SK-N-SH (cell line): ENCODE data around the gene NRG3. TPM values are rescaled to one million over a fixed set of nuclear protein-coding genes. Genes with fewer than 3 reads are reported as not detected.

Source experiments
- CTCF ChIA-PET: fragments of 300-600, 350-600 bp; formaldehyde crosslinking; extraction: SDS; loops from one replicate; lab custom pipeline; 2021; lab: Yijun Ruan, JAX
- POLR2A ChIA-PET: fragments of 350-600 bp; sonication (Branson Sonifier 250); formaldehyde crosslinking; extraction: SDS; loops from one replicate; lab custom pipeline; 2020; ENCODE audit warnings: antibody characterized with exemption, inconsistent platforms; lab: Yijun Ruan, JAX
- DNase-seq: peaks from one replicate; pipeline ENCODE4 v3.0.0; 2012
- H2AFZ ChIP-seq: fragments of 200-600 bp; sonication (generic); 2 replicates; pipeline ENCODE4 v1.8.1; 2016; ENCODE audit warnings: antibody characterized with exemption, mild to moderate bottlenecking, low read depth
- H3F3A ChIP-seq: fragments of 200-600 bp; sonication (generic); replicated peaks from 2 replicates; pipeline ENCODE3; 2016; ENCODE audit warnings: antibody characterized with exemption, mild to moderate bottlenecking; ENCODE audit not compliant: insufficient read depth
- H3K27ac ChIP-seq, 2 experiments: fragments of 200-500 bp in 1 of 2; fragments of 200-600 bp in 1 of 2; sonication (Bioruptor generic) in 1 of 2; sonication (generic), shearing (Covaris generic) in 1 of 2; 2 replicates each; pipeline versions ENCODE4 v1.5.1 to v1.6.1; 2014 to 2016; ENCODE audit warnings: low read depth in 2 of 2, inconsistent platforms in 1 of 2, low read length in 1 of 2, mild to moderate bottlenecking in 1 of 2, mixed read lengths in 1 of 2
- H3K27me3 ChIP-seq: fragments of 200-600 bp; sonication (generic), shearing (Covaris generic); 2 replicates; pipeline ENCODE4 v1.6.1; 2016; ENCODE audit warnings: mixed run types; ENCODE audit not compliant: insufficient read depth
- H3K36me3 ChIP-seq, 2 experiments: fragments of 200-500 bp in 1 of 2; fragments of 200-600 bp in 1 of 2; sonication (Bioruptor generic) in 1 of 2; sonication (generic) in 1 of 2; replicated peaks in 1 of 2; 2 replicates each; pipeline versions ENCODE3 to v1.5.1; 2014 to 2016; ENCODE audit warnings: low read length in 1 of 2, mild to moderate bottlenecking in 1 of 2; ENCODE audit not compliant: insufficient read depth in 2 of 2, control insufficient read depth in 1 of 2
- H3K4me1 ChIP-seq, 2 experiments: fragments of 200-500 bp in 1 of 2; fragments of 200-600 bp in 1 of 2; sonication (Bioruptor generic) in 1 of 2; sonication (generic), shearing (Covaris generic) in 1 of 2; 2 replicates each; pipeline versions ENCODE4 v1.5.1 to v1.6.1; 2014 to 2016; ENCODE audit warnings: low read depth in 1 of 2, low read length in 1 of 2, mixed run types in 1 of 2; ENCODE audit not compliant: insufficient read depth in 2 of 2, control insufficient read depth in 1 of 2
- H3K4me2 ChIP-seq: fragments of 200-600 bp; sonication (generic), shearing (Covaris generic); 2 replicates; pipeline ENCODE4 v1.6.1; 2017; ENCODE audit warnings: mixed run types
- H3K4me3 ChIP-seq, 2 experiments: fragments of 200-500 bp in 1 of 2; fragments of 200-600 bp in 1 of 2; sonication (Bioruptor generic) in 1 of 2; sonication (generic), shearing (Covaris generic) in 1 of 2; 2 replicates each; pipeline versions ENCODE4 v1.5.1 to v1.8.1; 2014 to 2016; ENCODE audit warnings: low read depth in 2 of 2, inconsistent platforms in 1 of 2, low read length in 1 of 2, mild to moderate bottlenecking in 1 of 2, mixed read lengths in 1 of 2, moderate library complexity in 1 of 2
- H3K79me2 ChIP-seq: fragments of 200-600 bp; sonication (generic); 2 replicates; pipeline ENCODE4 v1.8.1; 2017; ENCODE audit warnings: mild to moderate bottlenecking; ENCODE audit not compliant: insufficient read depth
- H3K9ac ChIP-seq: fragments of 200-600 bp; sonication (generic); 2 replicates; pipeline ENCODE4 v1.6.1; 2017; ENCODE audit warnings: mixed run types
- H3K9me2 ChIP-seq: fragments of 200-600 bp; sonication (generic); 2 replicates; pipeline ENCODE4 v1.6.1; 2017; ENCODE audit warnings: mixed run types
- H3K9me3 ChIP-seq: fragments of 200-600 bp; sonication (generic); 2 replicates; pipeline ENCODE4 v1.6.1; 2017; ENCODE audit warnings: mixed run types, mild to moderate bottlenecking, moderate library complexity
- H4K20me1 ChIP-seq: fragments of 200-600 bp; sonication (generic); 2 replicates; pipeline ENCODE4 v1.6.1; 2017; ENCODE audit warnings: mild to moderate bottlenecking, mixed run types; ENCODE audit not compliant: insufficient read depth
- CHD2 ChIP-seq: fragments of 150-350 bp; IDR thresholded peaks from 2 replicates; pipeline ENCODE4 v1.6.1; 2018; ENCODE audit warnings: low read length; ENCODE audit not compliant: partially characterized antibody
- EZH2phosphoT487 ChIP-seq: fragments of 200-600 bp; sonication (generic); IDR thresholded peaks from 2 replicates; pipeline ENCODE4 v1.6.1; 2017; ENCODE audit warnings: low read depth, mixed run types, mild to moderate bottlenecking, antibody characterized with exemption, moderate library complexity, borderline replicate concordance
- FOXJ3 ChIP-seq: sonication (generic); formaldehyde crosslinking; IDR thresholded peaks from 2 replicates; pipeline ENCODE4 v1.5.1; 2020; ENCODE audit warnings: mild to moderate bottlenecking, missing genetic modification reagents
- FOXM1 ChIP-seq: IDR thresholded peaks from 2 replicates; pipeline ENCODE4 v1.4.0; 2012; ENCODE audit warnings: low read depth, mild to moderate bottlenecking
- GATA2 ChIP-seq: sonication (generic); formaldehyde crosslinking; IDR thresholded peaks from 2 replicates; pipeline ENCODE4 v1.5.0; 2020; ENCODE audit warnings: mild to moderate bottlenecking, missing genetic modification reagents
- POLR2AphosphoS5 ChIP-seq: IDR thresholded peaks from 2 replicates; pipeline ENCODE4 v1.6.1; 2012; ENCODE audit warnings: low read depth, low read length
- RCOR1 ChIP-seq: fragments of 150-350 bp; IDR thresholded peaks from 2 replicates; pipeline ENCODE4 v1.6.1; 2017; ENCODE audit warnings: antibody characterized with exemption, low read length
- TCF12 ChIP-seq: IDR thresholded peaks from 2 replicates; pipeline ENCODE4 v1.4.0; 2012
- YY1 ChIP-seq: IDR thresholded peaks from 2 replicates; pipeline ENCODE4 v1.4.0; 2012; ENCODE audit warnings: low read depth, mild to moderate bottlenecking
- ZBTB33 ChIP-seq: IDR thresholded peaks from 2 replicates; pipeline ENCODE4 v1.4.0; 2012; ENCODE audit warnings: low read depth, borderline replicate concordance
- WGBS: methylation state at CpG from one replicate; pipeline ENCODE4 v1.1.6; 2017; ENCODE audit warnings: low lambda C conversion rate; 5-methylcytosine and 5-hydroxymethylcytosine counted together
- polyA plus RNA-seq, 3 experiments: library from polyadenylated mRNA; depleted of rRNA; stranded (reverse); fragments of >200 nt; gene quantifications; 2 replicates each; pipeline ENCODE4 v1.2.3, GENCODE V29; 2012
- TF ChIP-seq, protein P1 (sequence below): IDR thresholded peaks from 2 replicates; pipeline ENCODE4 v1.4.0; 2012; ENCODE audit warnings: low read depth
- TF ChIP-seq, protein P2 (sequence below): fragments of 150-350 bp; IDR thresholded peaks from 2 replicates; pipeline ENCODE4 v1.6.1; 2017; ENCODE audit warnings: antibody characterized with exemption, low read length, low read depth, borderline replicate concordance
- TF ChIP-seq, protein P3 (sequence below): IDR thresholded peaks from 2 replicates; pipeline ENCODE4 v1.6.1; 2012; ENCODE audit warnings: mild to moderate bottlenecking, low read depth, low read length, moderate library complexity

Gene NRG3
- polyA plus RNA-seq, 1 of the 3 experiments (the other 2 are of a cell fraction), result 0.03 TPM

GRCh38 chr10:81885491-81885890, 10.5 kb downstream of the NRG3 start:
- H4K20me1 ChIP-seq, result no peaks in the 10 kb centered on the region
- no peak overlapping the region for H3K27ac ChIP-seq
- H3K4me1 ChIP-seq, result no peaks in the 10 kb centered on the region
- no peak overlapping the region for H2AFZ ChIP-seq
- no peak overlapping the region for H3K4me3 ChIP-seq
- H3F3A ChIP-seq, result no peaks in the 10 kb centered on the region
- H3K4me2 ChIP-seq, result no peak overlapping the region
- no peaks in the 10 kb centered on the region for H3K36me3 ChIP-seq
- H3K9me3 ChIP-seq, result no peaks in the 10 kb centered on the region
- no peaks in the 10 kb centered on the region for H3K9me2 ChIP-seq
- no peaks in the 10 kb centered on the region for H3K27me3 ChIP-seq
- H3K79me2 ChIP-seq, result no peaks in the 10 kb centered on the region
- WGBS, result 42% methylated on average over 2 of the region's 2 CpGs
- CTCF ChIA-PET, result no interaction called here
- TF ChIP-seq GATA2 (no peak), FOXM1 (no peak), TCF12 (no peak), POLR2AphosphoS5 (no peak), EZH2phosphoT487 (no peak), FOXJ3 (CRISPR knock-in tag) (no peak), RCOR1 (no peak), CHD2 (no peak), YY1 (no peak), ZBTB33 (no peak)
- TF ChIP-seq, protein P1, sequence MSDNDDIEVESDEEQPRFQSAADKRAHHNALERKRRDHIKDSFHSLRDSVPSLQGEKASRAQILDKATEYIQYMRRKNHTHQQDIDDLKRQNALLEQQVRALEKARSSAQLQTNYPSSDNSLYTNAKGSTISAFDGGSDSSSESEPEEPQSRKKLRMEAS, result no peak
- TF ChIP-seq, protein P2, sequence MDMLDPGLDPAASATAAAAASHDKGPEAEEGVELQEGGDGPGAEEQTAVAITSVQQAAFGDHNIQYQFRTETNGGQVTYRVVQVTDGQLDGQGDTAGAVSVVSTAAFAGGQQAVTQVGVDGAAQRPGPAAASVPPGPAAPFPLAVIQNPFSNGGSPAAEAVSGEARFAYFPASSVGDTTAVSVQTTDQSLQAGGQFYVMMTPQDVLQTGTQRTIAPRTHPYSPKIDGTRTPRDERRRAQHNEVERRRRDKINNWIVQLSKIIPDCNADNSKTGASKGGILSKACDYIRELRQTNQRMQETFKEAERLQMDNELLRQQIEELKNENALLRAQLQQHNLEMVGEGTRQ, result no peak
- TF ChIP-seq, protein P3, sequence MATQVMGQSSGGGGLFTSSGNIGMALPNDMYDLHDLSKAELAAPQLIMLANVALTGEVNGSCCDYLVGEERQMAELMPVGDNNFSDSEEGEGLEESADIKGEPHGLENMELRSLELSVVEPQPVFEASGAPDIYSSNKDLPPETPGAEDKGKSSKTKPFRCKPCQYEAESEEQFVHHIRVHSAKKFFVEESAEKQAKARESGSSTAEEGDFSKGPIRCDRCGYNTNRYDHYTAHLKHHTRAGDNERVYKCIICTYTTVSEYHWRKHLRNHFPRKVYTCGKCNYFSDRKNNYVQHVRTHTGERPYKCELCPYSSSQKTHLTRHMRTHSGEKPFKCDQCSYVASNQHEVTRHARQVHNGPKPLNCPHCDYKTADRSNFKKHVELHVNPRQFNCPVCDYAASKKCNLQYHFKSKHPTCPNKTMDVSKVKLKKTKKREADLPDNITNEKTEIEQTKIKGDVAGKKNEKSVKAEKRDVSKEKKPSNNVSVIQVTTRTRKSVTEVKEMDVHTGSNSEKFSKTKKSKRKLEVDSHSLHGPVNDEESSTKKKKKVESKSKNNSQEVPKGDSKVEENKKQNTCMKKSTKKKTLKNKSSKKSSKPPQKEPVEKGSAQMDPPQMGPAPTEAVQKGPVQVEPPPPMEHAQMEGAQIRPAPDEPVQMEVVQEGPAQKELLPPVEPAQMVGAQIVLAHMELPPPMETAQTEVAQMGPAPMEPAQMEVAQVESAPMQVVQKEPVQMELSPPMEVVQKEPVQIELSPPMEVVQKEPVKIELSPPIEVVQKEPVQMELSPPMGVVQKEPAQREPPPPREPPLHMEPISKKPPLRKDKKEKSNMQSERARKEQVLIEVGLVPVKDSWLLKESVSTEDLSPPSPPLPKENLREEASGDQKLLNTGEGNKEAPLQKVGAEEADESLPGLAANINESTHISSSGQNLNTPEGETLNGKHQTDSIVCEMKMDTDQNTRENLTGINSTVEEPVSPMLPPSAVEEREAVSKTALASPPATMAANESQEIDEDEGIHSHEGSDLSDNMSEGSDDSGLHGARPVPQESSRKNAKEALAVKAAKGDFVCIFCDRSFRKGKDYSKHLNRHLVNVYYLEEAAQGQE, result no peak
- H3K9ac ChIP-seq, result no peak overlapping the region
- POLR2A ChIA-PET, result no interaction called here
- no peak for DNase-seq
